ENCODE data around the gene FAM228B. TPM values are rescaled to one million over a fixed set of nuclear protein-coding genes. Genes with fewer than 3 reads are reported as not detected.

Gene FAM228B
- total RNA-seq, 4 donors from 2014 or later: 3.0 to 6.7 (median 4.3) TPM

DNA sequence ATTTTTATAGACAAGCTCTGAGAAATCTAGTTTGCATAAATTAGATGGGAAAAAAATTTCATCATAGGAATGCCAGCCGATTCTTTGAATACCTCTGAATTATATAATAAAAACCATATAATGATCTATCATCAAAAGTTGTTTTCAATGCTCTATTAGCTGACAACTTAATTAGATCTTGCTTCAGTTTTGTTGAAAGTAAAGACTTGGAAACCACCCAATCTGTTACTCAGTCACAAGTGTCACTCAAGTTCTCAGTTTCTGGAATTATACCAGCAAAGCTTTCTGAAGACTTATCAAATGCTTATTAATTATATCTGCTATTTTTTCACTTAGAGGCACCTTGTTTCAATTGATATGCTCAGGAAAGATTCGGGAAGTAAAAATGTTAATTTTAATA is 21.3 kb upstream of the FAM228B start:
- Histone ChIP-seq H3K4me3 (no peak overlapping the region), H3K4me1 (no peaks in the 10 kb centered on the region), H3K27me3 (no peaks in the 10 kb centered on the region), H3K36me3 (no peaks in the 10 kb centered on the region), H3K9me3 (no peaks in the 10 kb centered on the region), H3K27ac (no peak overlapping the region)
- no peak for ATAC-seq
- intact Hi-C loops (cut with DNase I; ENCODE audit: low total_unique reads): no loop called here
- TF ChIP-seq, protein P1, sequence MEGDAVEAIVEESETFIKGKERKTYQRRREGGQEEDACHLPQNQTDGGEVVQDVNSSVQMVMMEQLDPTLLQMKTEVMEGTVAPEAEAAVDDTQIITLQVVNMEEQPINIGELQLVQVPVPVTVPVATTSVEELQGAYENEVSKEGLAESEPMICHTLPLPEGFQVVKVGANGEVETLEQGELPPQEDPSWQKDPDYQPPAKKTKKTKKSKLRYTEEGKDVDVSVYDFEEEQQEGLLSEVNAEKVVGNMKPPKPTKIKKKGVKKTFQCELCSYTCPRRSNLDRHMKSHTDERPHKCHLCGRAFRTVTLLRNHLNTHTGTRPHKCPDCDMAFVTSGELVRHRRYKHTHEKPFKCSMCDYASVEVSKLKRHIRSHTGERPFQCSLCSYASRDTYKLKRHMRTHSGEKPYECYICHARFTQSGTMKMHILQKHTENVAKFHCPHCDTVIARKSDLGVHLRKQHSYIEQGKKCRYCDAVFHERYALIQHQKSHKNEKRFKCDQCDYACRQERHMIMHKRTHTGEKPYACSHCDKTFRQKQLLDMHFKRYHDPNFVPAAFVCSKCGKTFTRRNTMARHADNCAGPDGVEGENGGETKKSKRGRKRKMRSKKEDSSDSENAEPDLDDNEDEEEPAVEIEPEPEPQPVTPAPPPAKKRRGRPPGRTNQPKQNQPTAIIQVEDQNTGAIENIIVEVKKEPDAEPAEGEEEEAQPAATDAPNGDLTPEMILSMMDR (IDR thresholded peaks at IDR 0.05 in 4 of 5, conservative IDR thresholded peaks at IDR 0.05 in 1 of 5): no peak
- no peak for TF ChIP-seq POLR2A (IDR thresholded peaks at IDR 0.05)
- in situ Hi-C loops (cut with MboI; ENCODE audit: low sequenced_read_pairs in 4 of 4): no loop called here
- DNase-seq: no peak

DNA sequence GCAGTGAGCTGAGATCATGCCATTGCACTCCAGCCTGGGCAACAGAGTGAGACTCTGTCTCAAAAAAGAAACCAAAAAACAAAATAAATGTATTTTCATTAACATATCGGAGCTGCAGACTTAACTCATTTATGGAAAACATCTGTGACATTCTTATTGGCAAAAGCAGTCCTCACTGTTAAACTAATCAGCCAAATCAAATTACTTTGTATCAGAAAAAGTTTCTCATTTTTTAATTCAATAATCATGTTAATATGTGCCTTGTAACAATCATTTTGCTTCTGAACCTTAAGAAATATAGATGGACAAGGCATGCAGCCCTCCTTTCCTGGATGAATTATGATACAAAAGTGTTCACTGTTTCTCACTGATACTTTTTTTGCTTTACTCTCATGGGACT is 20.6 kb upstream of the FAM228B start:
- H3K27ac ChIP-seq: no peak overlapping the region
- intact Hi-C loops (cut with DNase I; ENCODE audit: low total_unique reads): no loop called here
- DNase-seq (no peak), ATAC-seq (no peak)
- H3K4me1 ChIP-seq: no peaks in the 10 kb centered on the region
- in situ Hi-C loops (cut with MboI; ENCODE audit: low sequenced_read_pairs in 4 of 4): no loop called here
- no peaks in the 10 kb centered on the region for H3K36me3 ChIP-seq
- H3K27me3 ChIP-seq: no peaks in the 10 kb centered on the region
- no peak overlapping the region for H3K4me3 ChIP-seq
- H3K9me3 ChIP-seq: no peaks in the 10 kb centered on the region
- TF ChIP-seq, protein P1 (IDR thresholded peaks at IDR 0.05 in 4 of 5, conservative IDR thresholded peaks at IDR 0.05 in 1 of 5): no peak

DNA sequence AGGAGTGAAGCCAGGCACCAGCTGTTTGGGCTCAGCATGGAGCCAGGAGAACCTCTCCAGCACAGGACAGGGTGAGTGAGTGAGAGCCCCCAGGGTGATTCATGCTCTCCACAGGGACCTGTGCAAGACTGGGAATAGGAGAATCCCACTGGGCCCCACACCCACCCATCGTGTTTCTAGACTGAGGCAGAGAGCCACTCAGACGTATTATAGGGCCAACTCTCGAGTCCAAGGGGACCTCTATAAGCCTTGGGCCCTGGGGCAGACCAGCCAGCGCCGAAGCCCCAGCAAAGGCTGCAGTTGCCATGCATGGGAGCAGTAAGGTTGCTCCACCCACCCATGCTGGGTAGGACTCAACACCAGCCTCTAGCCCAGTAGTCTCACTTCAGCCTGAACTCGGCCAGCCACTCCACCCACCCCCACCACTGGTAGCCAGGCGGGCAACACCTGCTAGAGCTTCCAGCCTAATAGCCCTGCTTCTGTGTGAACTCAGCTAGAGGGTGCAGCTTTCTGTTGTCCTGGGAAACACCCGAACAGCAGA is 19.1 kb upstream of the FAM228B start:
- H3K27ac ChIP-seq: no peak overlapping the region
- no peak overlapping the region for H3K4me3 ChIP-seq
- TF ChIP-seq, protein P1 (IDR thresholded peaks at IDR 0.05 in 4 of 5, conservative IDR thresholded peaks at IDR 0.05 in 1 of 5): no peak
- no peaks in the 10 kb centered on the region for H3K4me1 ChIP-seq
- H3K27me3 ChIP-seq: no peaks in the 10 kb centered on the region
- DNase-seq: no peak
- intact Hi-C loops (cut with DNase I; ENCODE audit: low total_unique reads): no loop called here
- ATAC-seq: no peak
- in situ Hi-C loops (cut with MboI; ENCODE audit: low sequenced_read_pairs in 4 of 4): no loop called here
- no peaks in the 10 kb centered on the region for H3K9me3 ChIP-seq
- H3K36me3 ChIP-seq: no peaks in the 10 kb centered on the region

DNA sequence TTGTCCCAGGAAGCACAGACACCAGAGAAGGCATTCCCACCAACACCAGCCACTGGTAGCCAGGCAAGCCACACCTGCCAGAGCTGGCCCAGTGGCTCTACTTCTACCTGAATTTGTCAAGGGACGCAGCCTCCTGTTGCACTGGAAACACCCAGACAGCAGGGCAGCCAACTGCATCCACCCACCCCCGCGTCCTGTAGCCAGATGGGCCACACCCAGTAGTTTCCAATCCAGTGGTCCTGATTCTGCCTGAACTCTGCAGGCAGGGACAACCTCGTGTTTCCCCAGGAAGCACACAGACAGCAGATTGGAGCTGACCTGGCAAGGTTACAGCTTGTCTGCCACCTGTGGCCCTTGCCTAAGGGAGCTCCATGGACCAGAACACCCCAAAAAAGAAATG is 18.4 kb upstream of the FAM228B start:
- Histone ChIP-seq H3K27me3 (no peaks in the 10 kb centered on the region), H3K27ac (no peak overlapping the region), H3K4me3 (no peak overlapping the region), H3K4me1 (no peaks in the 10 kb centered on the region), H3K36me3 (no peaks in the 10 kb centered on the region), H3K9me3 (no peaks in the 10 kb centered on the region)
- no peak for ATAC-seq
- intact Hi-C loops (cut with DNase I; ENCODE audit: low total_unique reads) (no loop called here), in situ Hi-C loops (cut with MboI; ENCODE audit: low sequenced_read_pairs in 4 of 4) (no loop called here)
- DNase-seq: no peak
- TF ChIP-seq POLR2A (IDR thresholded peaks at IDR 0.05): no peak
- TF ChIP-seq, protein P1 (IDR thresholded peaks at IDR 0.05 in 4 of 5, conservative IDR thresholded peaks at IDR 0.05 in 1 of 5): no peak

DNA sequence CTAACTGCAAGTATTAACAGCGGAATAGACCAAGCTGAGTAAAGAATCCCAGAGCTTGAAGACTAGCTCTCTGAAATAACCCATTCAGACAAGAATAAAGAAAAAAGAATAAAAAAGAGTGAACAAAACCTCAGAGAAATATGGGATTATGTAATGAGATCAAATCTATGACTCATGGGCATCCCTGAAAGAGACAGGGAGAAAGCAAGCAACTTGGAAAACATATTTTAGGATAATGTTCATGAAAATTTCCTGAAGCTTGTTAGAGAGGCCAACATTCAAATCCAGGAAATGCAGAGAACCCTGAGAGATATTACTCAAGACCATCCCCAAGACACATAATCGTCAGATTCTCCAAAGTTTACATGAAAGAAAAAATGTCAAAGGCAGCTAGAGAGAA is 17.5 kb upstream of the FAM228B start:
- in situ Hi-C loops (cut with MboI; ENCODE audit: low sequenced_read_pairs in 4 of 4): no loop called here
- TF ChIP-seq POLR2A (IDR thresholded peaks at IDR 0.05): no peak
- TF ChIP-seq, protein P1 (IDR thresholded peaks at IDR 0.05 in 4 of 5, conservative IDR thresholded peaks at IDR 0.05 in 1 of 5): no peak
- Histone ChIP-seq H3K27me3 (no peaks in the 10 kb centered on the region), H3K4me3 (no peak overlapping the region), H3K36me3 (no peaks in the 10 kb centered on the region), H3K27ac (no peak overlapping the region), H3K4me1 (no peaks in the 10 kb centered on the region), H3K9me3 (no peaks in the 10 kb centered on the region)
- no peak for ATAC-seq
- intact Hi-C loops (cut with DNase I; ENCODE audit: low total_unique reads): no loop called here
- DNase-seq: no peak

All from gastrocnemius medialis (tissue), 4 donors.